A673 (cell line): Measurements from ENCODE around the gene C1orf141.

Source experiments
- EZH2 ChIP-seq: fragments of 200-600 bp; sonication (generic); IDR thresholded peaks from 2 replicates; pipeline ENCODE4 v1.6.1; 2017; ENCODE audit warnings: borderline replicate concordance, low read depth, mild to moderate bottlenecking, mixed read lengths, antibody characterized with exemption, low read length; ENCODE audit not compliant: poor library complexity, severe bottlenecking
- TF ChIP-seq, protein P1 (sequence below): fragments of 300-800, 200-600 bp; sonication (generic); conservative IDR thresholded peaks from 2 replicates; pipeline ENCODE4 v1.5.1; 2017; ENCODE audit warnings: low read depth, mild to moderate bottlenecking, antibody characterized with exemption, low read length, moderate library complexity, mixed read lengths

DNA sequence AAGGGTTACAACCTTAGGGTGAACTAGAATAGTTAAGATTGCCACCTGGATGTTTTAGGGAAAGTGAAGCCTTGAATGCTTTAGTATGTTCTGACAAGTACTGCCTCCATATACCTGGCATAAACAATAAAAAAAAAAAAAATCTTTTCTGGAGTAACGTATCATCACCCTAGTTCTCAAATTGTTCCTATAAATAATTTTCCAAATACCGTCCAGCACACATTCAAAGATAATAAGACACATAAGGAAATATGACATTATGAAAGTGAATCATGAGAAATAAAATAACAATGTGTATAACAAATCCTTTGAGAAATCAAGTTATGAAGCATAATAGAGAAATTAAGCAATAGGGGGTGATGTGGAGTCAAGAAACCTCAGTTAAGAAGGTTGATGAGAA, 20.6 kb downstream of the C1orf141 start:
- TF ChIP-seq, protein P1, sequence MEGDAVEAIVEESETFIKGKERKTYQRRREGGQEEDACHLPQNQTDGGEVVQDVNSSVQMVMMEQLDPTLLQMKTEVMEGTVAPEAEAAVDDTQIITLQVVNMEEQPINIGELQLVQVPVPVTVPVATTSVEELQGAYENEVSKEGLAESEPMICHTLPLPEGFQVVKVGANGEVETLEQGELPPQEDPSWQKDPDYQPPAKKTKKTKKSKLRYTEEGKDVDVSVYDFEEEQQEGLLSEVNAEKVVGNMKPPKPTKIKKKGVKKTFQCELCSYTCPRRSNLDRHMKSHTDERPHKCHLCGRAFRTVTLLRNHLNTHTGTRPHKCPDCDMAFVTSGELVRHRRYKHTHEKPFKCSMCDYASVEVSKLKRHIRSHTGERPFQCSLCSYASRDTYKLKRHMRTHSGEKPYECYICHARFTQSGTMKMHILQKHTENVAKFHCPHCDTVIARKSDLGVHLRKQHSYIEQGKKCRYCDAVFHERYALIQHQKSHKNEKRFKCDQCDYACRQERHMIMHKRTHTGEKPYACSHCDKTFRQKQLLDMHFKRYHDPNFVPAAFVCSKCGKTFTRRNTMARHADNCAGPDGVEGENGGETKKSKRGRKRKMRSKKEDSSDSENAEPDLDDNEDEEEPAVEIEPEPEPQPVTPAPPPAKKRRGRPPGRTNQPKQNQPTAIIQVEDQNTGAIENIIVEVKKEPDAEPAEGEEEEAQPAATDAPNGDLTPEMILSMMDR = no peak
- TF ChIP-seq EZH2 = no peak
